Measurements from ENCODE around the gene SAXO1. TPM values are rescaled to one million over a fixed set of nuclear protein-coding genes. Genes with fewer than 3 reads are reported as not detected.
A peak's percentile ranks its signal among the peaks of the same experiment; 100 is the strongest.
"Not testable (repeated sequence)": the region's sequence is repeated elsewhere in the genome, so short reads cannot be mapped to it uniquely, and the experiment has no call there.

Gene SAXO1
- total RNA-seq, 1 experiment from 2014 or later, result under 0.01 TPM

DNA sequence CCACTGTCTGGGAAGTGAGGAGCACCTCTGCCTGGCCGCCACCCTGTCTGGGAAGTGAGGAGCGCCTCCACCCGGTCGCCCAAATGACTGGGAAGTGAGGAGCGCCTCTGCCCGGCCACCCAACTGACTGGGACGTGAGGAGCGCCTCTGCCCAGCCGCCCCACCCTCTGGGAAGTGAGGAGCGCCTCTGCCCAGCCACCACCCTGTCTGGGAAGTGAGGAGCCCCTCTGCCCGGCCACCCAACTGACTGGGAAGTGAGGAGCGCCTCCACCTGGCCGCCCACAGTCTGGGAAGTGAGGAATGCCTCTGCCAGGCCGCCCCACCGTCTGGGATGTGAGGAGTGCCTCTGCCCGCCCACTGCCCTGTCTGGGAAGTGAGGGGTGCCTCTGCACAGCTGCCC lies 32.9 kb downstream of the SAXO1 start:
- no peak for DNase-seq (ENCODE audit: low read depth)

DNA sequence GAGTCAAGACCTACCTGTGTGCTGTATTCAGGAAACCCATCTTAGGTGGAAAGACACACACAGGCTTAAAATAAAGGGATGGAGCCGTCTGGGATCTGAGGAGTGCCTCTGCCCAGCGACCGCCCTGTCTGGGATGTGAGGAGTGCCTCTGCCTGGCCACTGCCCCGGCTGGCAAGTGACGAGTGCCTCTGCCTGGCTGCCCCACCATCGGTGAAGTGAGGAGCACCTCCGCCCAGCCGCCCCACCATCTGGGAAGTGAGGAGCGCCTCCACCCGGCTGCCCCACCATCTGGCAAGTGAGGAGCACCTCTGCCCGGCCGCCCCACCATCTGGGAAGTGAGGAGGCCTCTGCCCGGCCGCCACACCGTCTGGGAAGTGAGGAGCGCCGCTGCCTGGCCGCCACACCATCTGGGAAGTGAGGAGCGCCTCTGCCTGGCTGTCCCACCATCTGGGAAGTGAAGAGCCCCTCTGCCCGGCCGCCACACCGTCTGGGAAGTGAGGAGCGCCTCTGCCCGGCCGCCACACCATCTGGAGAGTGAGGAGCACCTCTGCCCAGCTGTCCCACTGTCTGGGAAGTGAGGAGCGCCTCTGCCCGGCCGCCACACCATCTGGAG lies 33.7 kb downstream of the SAXO1 start:
- no peak for DNase-seq (ENCODE audit: low read depth)

DNA sequence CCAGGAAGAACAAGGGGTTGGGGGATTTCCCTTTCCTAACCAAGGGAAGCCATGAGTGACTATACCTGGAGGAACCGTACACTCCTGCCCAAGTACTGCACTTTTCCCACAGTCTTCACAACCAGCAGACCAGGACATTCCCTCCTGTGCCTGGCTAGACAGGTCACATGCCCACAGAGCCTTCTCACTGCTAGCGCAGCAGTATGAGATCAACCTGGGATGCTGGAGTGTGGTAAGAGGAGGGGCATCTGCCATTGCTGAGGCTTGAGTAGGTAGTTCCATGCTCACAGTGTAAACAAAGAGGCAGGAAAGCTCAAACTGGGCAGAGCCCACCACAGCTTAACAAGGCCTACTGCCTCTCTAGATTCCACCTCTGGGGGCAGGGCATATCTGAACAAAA lies 35.9 kb downstream of the SAXO1 start:
- no peak for DNase-seq (ENCODE audit: low read depth)

DNA sequence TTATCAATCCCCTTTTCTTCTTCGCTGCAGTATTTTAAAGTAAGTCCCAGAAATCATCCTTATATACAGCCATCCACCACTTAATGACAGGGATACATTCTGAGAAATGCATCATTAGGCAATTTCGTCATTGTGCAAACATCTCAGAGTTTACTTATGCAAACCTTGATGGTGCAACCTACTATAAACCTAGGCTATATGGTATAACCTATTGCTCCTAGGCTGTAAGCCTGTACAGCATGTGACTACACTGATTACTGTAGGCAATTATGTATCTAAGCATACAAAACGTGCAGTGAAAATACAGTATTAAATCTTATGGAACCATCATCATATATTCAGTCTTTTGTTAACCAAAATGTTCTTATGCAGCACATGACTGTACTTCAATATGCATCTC lies 36.8 kb downstream of the SAXO1 start:
- no peak for DNase-seq (ENCODE audit: low read depth)

DNA sequence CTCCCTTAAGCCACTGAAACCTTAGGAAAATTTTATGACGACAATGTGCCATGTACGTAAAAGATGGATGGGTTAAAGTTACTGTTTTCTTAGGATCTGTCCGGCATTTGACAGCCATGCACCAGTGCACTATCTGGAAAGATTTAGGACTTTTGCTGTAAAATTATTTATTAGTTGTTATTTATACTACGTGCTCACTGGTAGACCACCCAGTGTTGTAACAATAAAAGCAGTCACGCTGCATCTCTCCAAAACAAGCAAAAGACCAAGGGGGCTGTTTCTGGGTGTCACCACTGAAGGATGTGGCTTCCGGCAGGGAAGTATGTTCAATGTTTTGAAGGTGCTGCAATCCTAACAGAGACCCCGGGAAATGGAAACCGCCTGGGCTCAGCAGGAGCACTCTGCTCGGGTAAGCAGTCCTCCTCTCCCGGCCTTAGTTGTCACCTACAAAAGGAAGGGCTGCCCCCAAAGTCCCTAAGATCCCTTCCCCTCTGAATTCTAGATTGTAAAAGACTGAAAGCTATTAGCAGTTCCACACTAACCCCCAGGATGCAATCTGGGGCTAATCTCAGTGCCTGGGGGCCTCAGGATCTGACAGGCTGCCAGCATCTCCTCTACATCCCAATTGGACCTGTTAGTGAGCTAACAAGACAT lies 38.6 kb downstream of the SAXO1 start:
- no peak for DNase-seq (ENCODE audit: low read depth)

DNA sequence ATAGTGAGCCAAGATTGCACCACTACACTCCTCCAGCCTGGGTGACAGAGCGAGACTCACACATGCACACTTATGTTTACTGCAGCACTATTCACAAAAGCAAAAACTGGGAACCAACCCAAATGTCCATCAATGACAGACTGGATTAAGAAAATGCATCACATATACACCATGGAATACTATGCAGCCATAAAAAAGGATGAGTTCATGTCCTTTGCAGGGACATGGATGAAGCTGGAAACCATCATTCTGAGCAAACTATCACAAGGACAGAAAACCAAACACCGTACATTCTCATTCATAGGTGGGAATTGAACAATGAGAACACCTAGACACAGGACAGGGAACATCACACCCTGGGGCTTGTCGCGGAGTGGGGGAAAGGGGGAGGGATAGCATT lies 41.8 kb downstream of the SAXO1 start:
- DNase-seq (ENCODE audit: low read depth), result not testable (repeated sequence)

DNA sequence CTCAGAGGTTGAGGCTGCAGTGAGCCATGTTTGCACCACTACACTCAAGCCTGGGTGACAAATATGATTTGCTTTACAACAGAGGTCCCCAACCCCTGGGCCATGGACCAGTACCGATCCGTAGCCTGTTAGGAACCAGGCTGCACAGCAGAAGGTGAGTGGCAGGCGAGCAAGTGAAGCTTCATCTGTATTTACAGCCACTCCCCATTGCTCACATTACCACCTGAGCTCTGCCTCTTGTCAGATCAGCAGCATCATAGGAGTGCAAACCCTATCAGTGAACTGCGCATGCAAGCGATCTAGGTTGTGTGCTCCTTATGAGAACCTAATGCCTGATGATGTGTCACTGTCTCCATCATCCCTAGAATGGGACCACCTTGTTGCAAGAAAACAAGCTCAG lies 42.5 kb downstream of the SAXO1 start:
- no peak for DNase-seq (ENCODE audit: low read depth)

DNA sequence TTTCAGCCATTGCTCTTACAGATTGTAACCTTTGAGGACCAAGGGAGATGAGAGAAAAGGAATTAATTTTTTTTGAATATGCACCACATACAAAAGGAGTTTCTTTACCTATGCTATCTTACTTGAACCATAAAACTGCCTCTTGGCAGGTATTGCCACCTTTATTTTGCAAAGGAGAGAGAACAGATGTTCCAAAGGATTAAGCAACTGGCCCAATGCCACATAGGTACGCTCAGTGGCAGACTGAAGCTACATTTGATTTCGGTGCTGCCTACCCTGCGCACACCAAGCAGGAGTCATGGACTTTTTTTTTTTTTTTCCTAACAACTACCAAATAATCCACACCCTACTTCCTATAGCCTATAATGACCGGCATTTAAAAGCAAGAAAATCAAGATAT lies 43.1 kb downstream of the SAXO1 start:
- DNase-seq (ENCODE audit: low read depth), result no peak

DNA sequence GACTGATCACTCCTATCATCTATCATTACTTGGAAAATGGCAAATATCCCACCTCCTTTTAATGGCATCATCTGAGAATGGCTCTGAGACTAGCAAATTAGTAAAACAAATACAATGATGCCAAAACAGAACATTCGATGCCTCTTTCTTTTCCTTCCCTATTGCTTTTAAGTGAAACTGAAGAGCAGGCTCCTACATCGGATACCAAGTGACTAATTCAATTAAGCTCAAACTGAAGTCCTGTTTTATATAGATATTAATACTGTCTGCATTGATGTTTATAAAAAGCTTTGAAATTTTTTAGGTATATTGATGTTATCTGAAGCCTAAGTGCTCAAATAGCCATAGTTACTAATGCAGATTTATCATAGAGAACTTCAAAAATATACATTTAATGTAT lies 43.9 kb downstream of the SAXO1 start:
- no peak for DNase-seq (ENCODE audit: low read depth)

DNA sequence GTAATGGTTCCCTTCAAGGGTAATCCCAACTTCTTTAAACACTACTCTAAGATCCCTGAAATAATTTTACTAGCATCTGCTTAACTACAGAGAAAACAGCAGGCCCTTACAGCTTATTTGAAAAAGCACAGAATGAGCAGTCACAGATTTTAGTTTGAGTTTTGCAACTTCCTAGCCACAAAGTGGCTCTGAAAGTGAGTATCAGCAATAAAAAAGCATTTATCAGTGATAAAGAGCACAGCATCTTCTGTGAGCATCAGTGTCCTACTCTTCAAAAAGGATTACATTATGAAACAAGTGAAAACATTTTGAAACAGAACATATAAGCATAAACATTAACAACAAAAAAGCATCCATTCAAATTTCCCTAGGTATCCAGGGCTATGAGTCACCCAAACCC lies 45.0 kb downstream of the SAXO1 start:
- DNase-seq (ENCODE audit: low read depth), result no peak

DNA sequence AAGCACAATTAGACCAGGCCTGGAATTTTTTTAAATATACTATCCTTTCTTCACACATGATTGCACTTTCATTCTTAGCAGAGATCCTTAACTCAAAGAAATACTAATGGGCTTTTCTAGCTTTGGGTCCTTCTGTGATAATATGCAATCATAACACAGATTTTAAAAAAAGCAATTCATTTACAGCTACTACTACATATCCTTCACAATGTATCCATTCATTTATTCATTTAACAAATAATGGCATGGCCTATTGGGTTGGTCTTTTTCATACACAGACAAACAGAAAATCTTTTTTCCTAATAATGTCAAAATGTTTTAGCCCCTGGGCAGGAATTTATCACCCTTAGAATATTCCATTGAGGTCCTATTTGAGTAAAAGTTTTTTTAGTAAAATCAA lies 47.0 kb downstream of the SAXO1 start:
- no peak for DNase-seq (ENCODE audit: low read depth)

DNA sequence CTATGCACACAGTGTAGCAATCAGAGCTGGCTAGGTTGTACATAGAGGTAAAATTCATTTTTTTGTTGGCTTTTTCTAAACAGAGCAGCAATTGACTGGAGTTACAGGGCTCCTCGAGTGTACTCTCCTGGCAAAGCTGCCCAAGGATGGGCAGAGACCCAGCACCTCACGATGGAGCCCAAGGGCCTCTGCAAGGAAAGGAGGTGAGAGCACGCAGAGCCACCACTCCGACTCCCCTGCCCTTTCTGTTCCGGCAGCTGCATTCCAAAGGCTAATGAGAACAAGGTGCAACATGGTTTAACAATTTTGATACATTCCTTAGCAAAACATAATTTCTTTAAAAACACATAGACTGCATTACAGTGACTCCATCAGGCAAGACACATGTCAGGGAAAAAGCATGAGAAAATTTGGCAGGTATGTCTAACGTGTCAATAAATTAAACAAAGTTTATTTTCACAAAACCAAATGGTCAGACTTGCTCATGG lies 47.5 kb downstream of the SAXO1 start:
- no peak for DNase-seq (ENCODE audit: low read depth)

DNA sequence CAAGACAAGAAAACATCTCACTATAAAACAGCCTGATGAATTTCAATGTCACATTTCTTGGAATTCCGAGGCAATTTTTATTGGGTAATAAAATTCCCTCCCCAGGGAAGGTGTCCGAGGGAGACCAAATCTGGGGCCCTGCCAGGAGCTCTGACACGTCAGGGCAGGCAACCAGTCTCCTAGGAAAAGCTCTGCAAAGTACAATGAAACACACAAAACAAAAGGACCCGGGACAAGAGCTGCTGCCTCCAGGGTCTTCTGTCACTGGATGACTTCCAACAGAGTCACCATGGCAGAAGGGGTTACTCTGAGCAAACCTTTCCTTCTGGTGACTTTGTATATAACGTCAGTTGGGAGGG lies 50.8 kb downstream of the SAXO1 start:
- no peak for DNase-seq (ENCODE audit: low read depth)

DNA sequence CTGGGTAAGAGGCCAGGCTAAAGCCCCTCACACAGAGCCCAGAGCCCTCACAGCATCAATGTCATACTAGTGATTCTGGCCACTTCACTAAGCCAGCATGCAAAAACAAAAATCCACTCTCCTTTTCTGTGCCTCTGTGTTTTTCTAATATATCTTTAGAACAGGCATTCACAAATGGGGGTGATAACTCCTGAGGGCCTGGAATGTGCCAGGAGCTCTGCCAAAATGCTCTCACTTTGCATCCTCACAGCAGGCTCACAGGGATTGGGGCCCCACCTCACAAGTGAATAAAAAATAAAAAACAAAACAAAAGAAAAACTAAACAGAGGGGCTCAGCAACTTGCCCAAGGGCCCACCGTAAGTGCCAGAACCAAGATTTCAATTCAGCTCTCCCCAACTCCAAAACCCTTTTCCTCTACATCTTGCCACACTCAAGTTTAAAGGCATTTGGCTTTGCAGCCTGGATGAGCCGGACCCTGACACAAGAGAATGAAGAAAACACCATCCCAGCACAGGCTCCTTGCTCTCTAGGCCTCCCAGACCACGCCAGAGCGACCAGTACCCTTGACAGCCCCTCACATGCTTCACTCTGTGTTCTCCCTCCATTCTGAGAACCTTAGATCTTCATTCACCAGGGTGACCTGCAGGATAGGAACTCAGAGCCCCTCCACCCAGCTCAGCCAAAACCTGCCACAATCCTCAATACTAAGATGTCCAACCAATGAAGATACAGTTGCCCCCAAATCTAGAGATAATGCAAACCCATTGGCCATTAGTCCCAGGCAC lies 51.3 kb downstream of the SAXO1 start:
- DNase-seq (ENCODE audit: low read depth), result no peak

DNA sequence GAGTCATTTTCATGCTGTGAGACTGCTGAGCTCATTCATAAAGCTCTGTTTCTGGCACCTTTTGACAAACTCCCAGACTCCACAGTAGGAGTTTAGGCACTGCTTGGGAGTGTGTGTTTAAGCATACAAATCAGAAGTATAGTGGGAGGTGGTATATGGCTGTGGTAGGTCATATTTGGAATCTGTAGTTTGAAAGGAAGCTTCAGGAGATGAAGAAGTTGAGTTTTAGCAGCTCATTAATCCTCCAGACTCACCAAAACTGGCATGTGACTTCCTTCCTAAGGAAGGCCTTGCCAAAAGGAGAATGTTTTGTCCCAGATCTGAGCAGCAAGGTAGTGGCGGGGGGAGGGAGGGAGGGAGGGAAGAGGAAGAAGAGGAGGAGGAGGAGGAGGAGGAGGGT lies 52.8 kb downstream of the SAXO1 start:
- no peak for DNase-seq (ENCODE audit: low read depth)

DNA sequence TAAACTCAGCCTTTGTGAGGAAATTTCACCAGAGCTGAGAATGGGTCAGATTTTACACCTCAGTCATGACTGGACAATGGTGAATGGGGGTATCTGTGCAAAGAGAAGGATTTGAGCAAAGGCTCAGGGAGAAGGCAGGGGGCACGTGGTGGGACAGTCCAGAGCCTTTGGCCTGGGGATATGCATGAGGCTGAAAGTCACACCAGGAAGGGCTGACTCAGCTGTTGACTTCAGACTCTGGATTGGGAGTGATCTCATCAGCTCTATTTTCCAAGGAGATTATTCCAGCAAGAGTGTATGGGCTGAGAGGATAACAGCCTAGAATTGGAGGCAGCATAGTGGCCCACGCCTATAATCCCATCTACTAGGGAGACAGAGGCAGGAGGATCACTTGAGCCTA lies 53.6 kb downstream of the SAXO1 start:
- peak; percentile 61 for DNase-seq (ENCODE audit: low read depth)

DNA sequence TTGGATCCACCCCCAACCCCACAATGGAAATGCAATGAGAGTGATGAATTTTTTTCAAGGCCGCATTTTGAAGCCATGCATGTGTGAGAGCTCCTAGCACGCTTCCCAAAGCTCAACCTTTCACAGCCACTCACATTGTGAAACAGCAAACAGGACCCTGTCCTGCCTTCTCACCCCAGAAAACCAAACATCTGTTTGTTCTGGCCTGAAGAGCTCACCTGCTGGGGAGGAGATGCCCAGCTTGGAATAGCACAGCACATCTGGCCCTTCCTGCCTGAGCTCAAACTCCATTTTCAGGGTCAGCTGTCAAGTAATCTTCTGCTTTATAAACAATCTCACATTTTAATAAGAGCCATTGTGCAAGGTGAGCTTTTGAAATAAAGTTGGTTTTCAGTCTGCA lies 54.8 kb downstream of the SAXO1 start:
- DNase-seq (ENCODE audit: low read depth), result no peak

DNA sequence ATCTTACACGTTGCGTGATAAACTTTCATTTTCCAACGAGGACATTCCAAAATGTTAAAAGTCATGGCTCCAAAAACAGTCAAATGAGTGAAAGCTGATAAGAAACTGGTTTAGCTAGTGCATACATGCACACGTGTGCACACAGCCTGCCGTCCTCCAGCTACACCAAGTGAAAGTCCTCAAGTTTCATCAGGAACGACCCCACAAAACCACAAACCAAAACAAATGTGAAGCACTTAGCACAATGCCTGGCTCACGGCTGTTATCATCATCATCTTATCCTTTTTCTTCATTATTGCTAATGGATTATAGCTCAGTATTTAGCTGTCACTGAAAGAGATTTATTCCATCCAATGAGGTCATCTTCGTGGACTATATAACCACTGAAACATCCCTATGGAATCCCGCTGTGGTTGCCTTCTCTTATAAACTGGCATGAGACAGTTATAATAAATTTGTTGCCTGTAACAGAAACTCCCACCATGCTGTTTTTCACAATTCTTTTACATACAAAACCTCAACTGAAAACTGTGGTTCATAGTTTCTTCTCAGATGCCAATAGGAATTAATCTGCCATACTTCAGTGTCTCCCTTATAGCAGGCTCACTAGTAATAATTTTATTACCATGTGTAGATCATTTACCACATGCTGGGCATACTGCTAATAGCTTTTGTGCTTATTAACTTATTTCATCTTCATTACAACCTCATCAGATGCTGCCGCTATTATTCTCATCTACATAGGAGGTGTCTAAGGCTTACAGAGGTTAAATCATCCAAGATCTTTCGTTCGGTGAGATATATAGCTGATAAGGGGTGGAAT lies 56.1 kb downstream of the SAXO1 start:
- DNase-seq (ENCODE audit: low read depth), result peak; percentile 85

DNA sequence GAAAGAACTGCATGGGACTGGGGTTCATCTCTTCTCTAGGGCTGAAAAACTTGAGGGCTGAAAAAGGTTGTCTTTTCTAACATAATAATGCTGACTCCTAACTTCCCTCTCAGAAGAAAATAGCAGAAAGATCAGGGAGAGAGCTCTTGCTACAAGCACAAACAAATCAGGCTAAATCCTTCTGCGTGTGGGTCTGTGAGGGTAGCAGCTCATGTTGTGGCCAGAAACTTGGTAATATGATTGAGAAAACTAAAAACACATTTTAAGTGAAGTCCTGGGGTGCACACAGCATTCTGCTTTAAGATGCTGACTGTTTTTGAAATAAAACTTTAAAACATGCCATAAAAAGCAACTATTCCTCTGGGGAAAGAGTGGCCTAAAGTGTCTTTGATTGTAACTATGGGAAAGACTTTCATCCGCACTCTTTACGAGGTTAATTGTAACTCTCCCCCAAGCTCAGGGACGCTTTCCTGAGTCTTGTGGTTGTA lies 56.7 kb downstream of the SAXO1 start:
- DNase-seq (ENCODE audit: low read depth), result no peak

DNA sequence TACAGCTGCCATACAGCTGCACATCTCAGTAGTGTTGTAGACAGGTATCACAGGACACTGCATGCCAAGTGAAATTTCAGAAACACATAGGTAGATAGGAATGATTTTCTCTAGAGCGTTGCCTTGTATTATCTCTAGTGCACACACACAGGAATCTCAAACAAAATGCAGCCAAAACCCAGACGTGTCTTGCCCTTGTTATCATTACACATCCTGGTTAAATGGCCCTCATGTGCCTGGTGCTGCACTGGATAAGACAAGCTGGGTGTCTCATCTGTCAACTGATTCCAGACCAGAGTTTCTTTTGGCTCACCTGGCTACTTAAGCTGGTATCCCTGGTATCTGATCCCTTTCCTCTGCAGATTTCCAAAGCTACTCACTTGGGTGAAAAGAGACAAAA lies 59.7 kb downstream of the SAXO1 start:
- DNase-seq (ENCODE audit: low read depth), result no peak

DNA sequence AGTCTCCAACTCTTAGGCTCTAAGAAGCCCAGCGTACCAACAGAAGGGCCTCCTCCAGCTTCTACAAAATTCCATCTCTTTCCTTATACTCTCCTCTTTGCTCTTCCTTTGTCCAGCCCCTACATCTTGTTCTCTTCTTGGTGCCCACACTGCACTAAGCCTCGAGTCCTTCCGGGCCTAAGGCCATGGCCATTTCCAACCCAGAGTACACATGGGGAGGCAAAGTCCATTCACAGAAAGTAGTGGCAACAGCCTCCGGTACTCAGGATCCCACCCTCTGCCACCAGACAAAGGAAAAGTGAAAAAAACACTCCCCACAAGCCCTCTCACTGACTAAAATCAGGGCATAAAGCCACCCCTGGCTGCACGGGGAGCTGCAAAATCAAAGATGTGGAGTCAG lies 60.3 kb downstream of the SAXO1 start:
- no peak for DNase-seq (ENCODE audit: low read depth)

DNA sequence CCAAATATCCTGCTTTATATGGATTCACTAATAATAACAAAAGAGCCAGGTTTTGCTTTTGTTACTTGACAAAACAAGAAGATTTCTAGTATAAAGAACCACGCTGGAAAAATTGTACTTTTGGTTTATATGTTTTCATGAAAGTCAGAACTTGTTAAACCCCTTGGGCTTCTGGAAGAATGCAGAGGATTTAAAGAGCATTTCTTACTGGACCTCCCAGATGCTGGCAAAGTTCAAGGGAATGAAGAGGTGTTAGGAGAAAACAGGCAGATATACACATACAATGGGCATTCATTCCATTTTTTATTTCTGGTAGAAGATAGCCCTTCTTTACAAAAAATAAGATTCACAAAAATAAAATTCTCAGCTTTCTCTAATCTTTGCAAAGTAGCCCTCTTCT lies 61.1 kb downstream of the SAXO1 start:
- no peak for DNase-seq (ENCODE audit: low read depth)
